HG02938 (cell line): ENCODE data around the gene RPLP2.

Source experiments
- ATAC-seq: cut with Tn5 transposase; IDR thresholded peaks from one replicate; pipeline ENCODE4 v1.9.1; 2021; ENCODE audit warnings: mild to moderate bottlenecking, moderate library complexity; ENCODE audit not compliant: unreplicated experiment

RPLP2 gene

GRCh38 chr11:862081-862661 lies 52.4 kb downstream of the RPLP2 start:
- no peak for ATAC-seq
